GM10266 (cell line): ENCODE measurements around the gene MCEE.

Experiments used
- DNase-seq: peaks from one replicate; pipeline ENCODE4 v3.0.0; 2012; ENCODE audit errors: extremely low spot score
- TF ChIP-seq, protein P1 (sequence below): IDR thresholded peaks from 2 replicates; pipeline ENCODE4 v1.5.1; 2012; ENCODE audit warnings: mild to moderate bottlenecking, low read depth; ENCODE audit not compliant: control insufficient read depth, insufficient read depth; ENCODE audit errors: missing control alignments

The MCEE gene

DNA sequence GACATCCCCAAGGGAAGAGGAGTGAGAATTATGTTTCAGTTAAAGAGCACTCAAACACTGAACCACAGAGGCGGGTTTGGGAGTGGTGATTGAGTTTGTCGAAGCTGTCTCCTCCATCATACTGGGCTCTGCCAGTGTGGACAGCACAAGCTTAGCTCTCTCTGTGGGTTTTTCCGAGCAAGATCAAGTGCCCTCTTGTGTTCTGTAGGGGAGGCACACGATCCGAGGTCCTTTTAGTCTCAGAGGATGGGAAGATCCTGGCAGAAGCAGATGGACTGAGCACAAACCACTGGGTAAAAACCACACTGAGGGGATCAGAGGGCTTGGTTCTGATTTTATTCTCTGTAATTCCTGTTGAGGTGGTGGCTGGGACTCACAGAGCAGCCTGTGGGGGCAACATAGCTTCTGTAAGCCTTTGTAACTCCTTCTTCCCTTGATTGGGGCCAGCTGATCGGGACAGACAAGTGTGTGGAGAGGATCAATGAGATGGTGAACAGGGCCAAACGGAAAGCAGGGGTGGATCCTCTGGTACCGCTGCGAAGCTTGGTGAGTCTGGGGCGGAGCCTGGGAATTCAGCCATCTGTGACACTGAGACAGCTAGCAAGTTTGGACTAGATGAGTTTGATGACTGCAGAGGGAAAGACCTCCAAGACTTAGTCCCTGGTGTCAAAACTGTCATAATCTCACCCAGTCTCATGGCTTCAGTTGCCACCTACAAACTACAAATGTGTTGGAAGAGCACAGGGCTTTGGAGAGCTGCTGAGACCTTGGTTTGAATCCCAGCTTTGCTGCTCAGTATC is 59.5 kb downstream of the MCEE start:
- TF ChIP-seq, protein P1, sequence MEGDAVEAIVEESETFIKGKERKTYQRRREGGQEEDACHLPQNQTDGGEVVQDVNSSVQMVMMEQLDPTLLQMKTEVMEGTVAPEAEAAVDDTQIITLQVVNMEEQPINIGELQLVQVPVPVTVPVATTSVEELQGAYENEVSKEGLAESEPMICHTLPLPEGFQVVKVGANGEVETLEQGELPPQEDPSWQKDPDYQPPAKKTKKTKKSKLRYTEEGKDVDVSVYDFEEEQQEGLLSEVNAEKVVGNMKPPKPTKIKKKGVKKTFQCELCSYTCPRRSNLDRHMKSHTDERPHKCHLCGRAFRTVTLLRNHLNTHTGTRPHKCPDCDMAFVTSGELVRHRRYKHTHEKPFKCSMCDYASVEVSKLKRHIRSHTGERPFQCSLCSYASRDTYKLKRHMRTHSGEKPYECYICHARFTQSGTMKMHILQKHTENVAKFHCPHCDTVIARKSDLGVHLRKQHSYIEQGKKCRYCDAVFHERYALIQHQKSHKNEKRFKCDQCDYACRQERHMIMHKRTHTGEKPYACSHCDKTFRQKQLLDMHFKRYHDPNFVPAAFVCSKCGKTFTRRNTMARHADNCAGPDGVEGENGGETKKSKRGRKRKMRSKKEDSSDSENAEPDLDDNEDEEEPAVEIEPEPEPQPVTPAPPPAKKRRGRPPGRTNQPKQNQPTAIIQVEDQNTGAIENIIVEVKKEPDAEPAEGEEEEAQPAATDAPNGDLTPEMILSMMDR = peak; percentile 20
- DNase-seq = peak; percentile 49

DNA sequence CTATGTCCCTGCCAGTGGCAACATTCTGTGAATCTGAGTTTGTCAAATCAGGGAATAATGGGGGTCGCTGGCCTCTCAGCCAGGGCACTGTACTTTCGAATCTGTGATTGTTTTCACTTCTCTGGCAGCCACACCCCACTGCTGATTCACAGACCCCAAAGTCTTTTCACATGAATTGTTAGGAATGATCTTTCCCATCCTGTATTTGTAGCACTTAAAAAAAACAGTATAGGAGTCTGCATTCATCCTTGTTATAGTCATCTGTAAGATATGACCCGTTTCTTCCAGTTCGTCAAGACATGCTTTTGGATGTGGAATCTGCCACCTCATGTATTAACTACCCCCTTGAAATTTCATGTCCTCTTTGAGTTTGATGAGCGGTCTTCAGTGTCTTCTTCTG is 60.7 kb downstream of the MCEE start:
- TF ChIP-seq, protein P1 = no peak
- no peak for DNase-seq

DNA sequence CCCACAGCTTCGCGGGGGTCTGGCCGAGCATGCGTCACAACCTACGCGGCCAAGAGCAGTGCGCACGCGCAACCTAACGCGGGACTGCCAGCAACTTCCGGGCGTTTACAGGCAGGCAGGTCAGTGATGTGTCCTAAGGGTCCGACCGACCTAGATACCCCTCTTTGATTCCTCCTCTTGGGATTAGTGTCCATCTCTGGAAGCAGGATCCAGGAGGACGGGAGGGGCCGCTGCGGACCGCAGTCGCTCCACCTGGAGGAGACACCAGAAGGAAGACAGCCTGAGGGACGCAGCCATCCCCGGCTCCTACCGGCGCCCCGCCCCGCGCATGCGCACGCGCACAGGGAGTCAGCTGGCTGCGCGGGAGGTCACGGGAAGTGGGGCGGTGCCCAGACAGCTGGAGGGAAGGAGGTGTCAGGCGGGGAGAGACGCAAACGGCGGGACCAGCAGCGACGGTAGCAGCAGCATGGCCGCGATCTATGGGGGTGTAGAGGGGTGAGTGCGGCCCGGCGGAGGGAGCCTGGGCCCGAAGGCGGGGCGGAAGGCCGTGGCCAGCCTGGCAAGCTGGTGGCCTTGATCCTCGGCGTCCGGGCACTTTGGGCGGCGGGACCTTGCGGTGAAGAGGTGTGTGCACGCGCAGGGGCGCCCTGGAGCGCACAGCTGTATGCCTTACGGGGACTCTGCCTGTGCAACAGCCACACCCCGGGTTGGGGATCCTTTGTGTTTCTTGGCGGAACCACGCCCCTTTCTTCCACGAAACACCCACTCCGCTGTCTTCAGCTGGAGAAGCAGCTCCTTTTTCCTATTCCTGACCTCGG is 61.6 kb downstream of the MCEE start, which contains the start of gene NAGK:
Gene NAGK, plus strand, starts transcription at position 431 of the 818 bp plus-strand sequence. Its CDS starts 36 bp downstream, at position 467.
- TF ChIP-seq, protein P1 = no peak
- DNase-seq = peak; percentile 91

DNA sequence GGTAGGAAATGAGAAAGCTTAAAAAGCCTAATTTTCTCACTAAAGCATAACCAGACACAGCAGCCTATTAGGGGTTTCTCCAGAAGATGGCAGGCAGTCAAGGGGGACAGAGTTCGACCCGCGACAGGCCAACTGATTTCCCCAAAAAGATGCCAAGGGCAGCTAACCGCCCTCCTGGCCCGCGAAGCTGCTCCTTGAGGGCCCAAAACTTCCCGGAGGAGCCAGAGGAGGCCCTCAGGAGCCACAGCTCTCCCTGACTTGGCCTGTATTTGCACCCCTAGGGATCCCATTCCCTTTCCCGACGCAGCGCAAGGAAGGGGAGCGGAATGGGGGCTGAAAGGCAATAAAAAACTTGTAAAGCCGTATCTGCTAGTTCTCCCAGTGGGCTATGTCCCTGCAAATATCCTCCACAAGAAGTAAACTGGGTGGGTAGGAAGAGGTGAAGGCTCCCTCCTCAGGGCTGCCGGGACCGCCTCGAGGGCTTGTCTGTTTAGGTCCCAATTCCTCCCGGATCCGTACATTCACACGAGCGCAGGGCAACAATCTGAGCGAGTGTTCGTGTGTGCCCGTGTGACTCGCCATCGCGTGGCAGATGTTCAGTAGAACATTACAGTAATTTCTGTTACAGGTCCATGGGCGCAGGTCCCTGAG is 62.3 kb downstream of the MCEE start:
- TF ChIP-seq, protein P1 = peak; percentile 18
- no peak for DNase-seq

DNA sequence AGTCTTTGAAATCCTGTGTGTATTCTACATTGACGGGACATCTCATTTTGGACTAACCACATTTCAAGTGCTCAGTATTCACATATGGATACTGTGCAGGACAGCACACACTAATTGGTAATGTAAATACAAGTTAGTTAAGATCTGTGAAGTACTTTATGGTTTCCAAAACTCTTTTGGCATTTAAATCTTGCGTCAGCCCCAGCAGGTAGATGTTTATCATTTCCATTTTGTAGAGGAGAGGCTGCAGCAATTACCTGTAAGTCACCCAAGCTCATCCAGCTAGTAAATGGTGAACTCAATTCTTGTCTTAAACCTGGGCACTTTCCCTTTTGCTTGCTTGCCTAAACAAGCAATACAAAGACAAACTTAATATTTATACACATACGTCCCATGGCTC is 63.2 kb downstream of the MCEE start:
- TF ChIP-seq, protein P1 = no peak
- DNase-seq = no peak

DNA sequence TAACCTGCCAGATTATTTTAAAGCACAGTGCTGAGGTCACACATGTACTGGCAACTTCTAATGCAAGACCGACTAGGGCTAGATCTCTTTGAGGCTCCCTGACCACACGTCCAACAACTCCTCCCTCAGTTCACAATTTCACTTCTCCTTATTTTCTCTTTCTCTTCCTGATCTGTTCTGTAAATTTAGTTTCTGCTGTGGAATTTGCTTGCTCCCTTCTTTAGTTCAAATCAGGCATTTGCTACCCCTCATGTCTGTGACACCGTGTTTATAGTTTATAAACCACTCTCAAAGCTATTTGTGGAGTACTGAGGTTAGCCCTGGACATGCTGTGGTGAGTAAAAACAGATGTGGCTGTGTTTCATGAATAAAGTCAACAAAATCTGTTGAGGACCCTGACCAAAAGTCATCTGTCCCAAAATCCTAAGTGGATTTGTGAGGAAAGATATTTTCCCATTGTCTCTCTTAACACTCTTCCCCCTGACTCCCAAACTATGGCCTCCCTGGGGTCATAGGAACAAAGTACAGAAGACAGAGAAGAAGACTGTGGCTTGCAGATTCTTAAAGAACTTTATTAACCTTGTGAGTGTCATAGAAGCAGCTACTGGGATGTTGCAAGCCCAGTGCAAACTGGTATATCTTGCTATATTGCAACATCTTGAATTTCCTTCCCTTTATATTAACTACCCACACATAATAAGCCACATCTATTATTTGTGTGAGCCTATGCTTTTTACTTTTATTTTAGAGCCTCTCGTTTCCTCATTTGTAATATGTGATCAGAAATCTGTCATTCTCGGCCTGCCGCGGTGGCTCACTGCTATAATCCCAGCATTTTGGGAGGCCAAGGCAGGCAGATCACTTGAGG is 65.0 kb downstream of the MCEE start:
- TF ChIP-seq, protein P1 = no peak
- DNase-seq = peak; percentile 38
